ENCODE data around the gene WDR90.

- TF ChIP-seq, protein P1, sequence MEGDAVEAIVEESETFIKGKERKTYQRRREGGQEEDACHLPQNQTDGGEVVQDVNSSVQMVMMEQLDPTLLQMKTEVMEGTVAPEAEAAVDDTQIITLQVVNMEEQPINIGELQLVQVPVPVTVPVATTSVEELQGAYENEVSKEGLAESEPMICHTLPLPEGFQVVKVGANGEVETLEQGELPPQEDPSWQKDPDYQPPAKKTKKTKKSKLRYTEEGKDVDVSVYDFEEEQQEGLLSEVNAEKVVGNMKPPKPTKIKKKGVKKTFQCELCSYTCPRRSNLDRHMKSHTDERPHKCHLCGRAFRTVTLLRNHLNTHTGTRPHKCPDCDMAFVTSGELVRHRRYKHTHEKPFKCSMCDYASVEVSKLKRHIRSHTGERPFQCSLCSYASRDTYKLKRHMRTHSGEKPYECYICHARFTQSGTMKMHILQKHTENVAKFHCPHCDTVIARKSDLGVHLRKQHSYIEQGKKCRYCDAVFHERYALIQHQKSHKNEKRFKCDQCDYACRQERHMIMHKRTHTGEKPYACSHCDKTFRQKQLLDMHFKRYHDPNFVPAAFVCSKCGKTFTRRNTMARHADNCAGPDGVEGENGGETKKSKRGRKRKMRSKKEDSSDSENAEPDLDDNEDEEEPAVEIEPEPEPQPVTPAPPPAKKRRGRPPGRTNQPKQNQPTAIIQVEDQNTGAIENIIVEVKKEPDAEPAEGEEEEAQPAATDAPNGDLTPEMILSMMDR (conservative IDR thresholded peaks at IDR 0.05; ENCODE audit: low read depth, low read length), result no peak
- TF ChIP-seq EZH2 (IDR thresholded peaks at IDR 0.05; ENCODE audit: borderline replicate concordance, low read depth, low read length, poor library complexity, severe bottlenecking), result no peak
These were observed 27.4 kb downstream of the WDR90 start for GRCh38 chr16:676565-676902.
